Tibial artery (tissue), 4 donors: ENCODE results near the gene IMMP2L.

Source experiments
- DNase-seq, 2 donors: peaks; one replicate each; pipeline ENCODE4 v3.0.0-alpha.2; 2019
- H3K27ac ChIP-seq, 2 donors: fragments of 200-600 bp; sonication (generic) in 1 of 2; 1 replicate in 1 of 2; 2 replicates in 1 of 2; pipeline ENCODE4 v1.5.1; 2018 to 2019; ENCODE audit warnings: mild to moderate bottlenecking in 1 of 2
- H3K27me3 ChIP-seq, 2 donors: fragments of 200-600 bp; sonication (generic) in 1 of 2; one replicate each; pipeline versions ENCODE4 v1.5.1 to v1.6.0; 2016 to 2019
- H3K36me3 ChIP-seq, 3 donors: fragments of 200-600 bp; sonication (generic) in 2 of 3; one replicate each; pipeline ENCODE4 v1.5.1; 2016 to 2019; ENCODE audit warnings: mild to moderate bottlenecking in 2 of 3
- H3K4me1 ChIP-seq, 4 donors: fragments of 200-600 bp; sonication (generic) in 2 of 4; 1 replicate in 3 of 4; 2 replicates in 1 of 4; pipeline ENCODE4 v1.5.1; 2016 to 2019
- H3K4me3 ChIP-seq, 2 donors: fragments of 200-600 bp; sonication (generic) in 1 of 2; 1 replicate in 1 of 2; 2 replicates in 1 of 2; pipeline ENCODE4 v1.5.1; 2018 to 2019; ENCODE audit warnings: mild to moderate bottlenecking in 2 of 2
- H3K9me3 ChIP-seq, 3 donors: fragments of 200-600 bp; sonication (generic) in 1 of 3; one replicate each; pipeline ENCODE4 v1.5.1; 2016 to 2019
- CTCF ChIP-seq, 2 experiments: fragments of 200-600 bp in 1 of 2; fragments of 450-650 bp in 1 of 2; IDR thresholded peaks; one replicate each; pipeline ENCODE4 v1.5.1; 2017 to 2019; ENCODE audit warnings: antibody characterized with exemption in 2 of 2, mild to moderate bottlenecking in 1 of 2, moderate library complexity in 1 of 2
- intact Hi-C: fragments of 100-400 bp; cut with DNase I; formaldehyde crosslinking; loops from one replicate; pipeline ENCODE4 v1.15.0; 2023; ENCODE audit warnings: low total_unique reads

The IMMP2L gene

GRCh38 chr7:110772615-110773014 is 789.7 kb downstream of the IMMP2L start:
- no peak overlapping the region for H3K4me3 ChIP-seq
- no peaks in the 10 kb centered on the region for H3K4me1 ChIP-seq
- no peak for DNase-seq
- no peak overlapping the region for H3K27ac ChIP-seq
- H3K27me3 ChIP-seq = no peaks in the 10 kb centered on the region
- H3K36me3 ChIP-seq = no peaks in the 10 kb centered on the region
- intact Hi-C loops = no loop called here
- no peak for TF ChIP-seq CTCF (IDR thresholded peaks at IDR 0.05)
- H3K9me3 ChIP-seq = no peaks in the 10 kb centered on the region

GRCh38 chr7:110771717-110772116 is 790.6 kb downstream of the IMMP2L start:
- no peaks in the 10 kb centered on the region for H3K4me1 ChIP-seq
- H3K36me3 ChIP-seq = no peaks in the 10 kb centered on the region
- intact Hi-C loops = no loop called here
- no peak for TF ChIP-seq CTCF (IDR thresholded peaks at IDR 0.05)
- no peaks in the 10 kb centered on the region for H3K27me3 ChIP-seq
- no peaks in the 10 kb centered on the region for H3K9me3 ChIP-seq
- no peak for DNase-seq
- no peak overlapping the region for H3K27ac ChIP-seq
- H3K4me3 ChIP-seq = no peak overlapping the region

- Histone ChIP-seq H3K4me1 (no peaks in the 10 kb centered on the region), H3K9me3 (no peaks in the 10 kb centered on the region), H3K27ac (no peak overlapping the region), H3K4me3 (no peak overlapping the region), H3K36me3 (no peaks in the 10 kb centered on the region), H3K27me3 (no peaks in the 10 kb centered on the region)
- no peak for DNase-seq
- intact Hi-C loops = no loop called here
- no peak for TF ChIP-seq CTCF (IDR thresholded peaks at IDR 0.05)
These were observed 794.7 kb downstream of the IMMP2L start for GRCh38 chr7:110767550-110768110.

- H3K4me3 ChIP-seq = no peak overlapping the region
- no peaks in the 10 kb centered on the region for H3K4me1 ChIP-seq
- DNase-seq = no peak
- no peaks in the 10 kb centered on the region for H3K27me3 ChIP-seq
- intact Hi-C loops = no loop called here
- H3K27ac ChIP-seq = no peak overlapping the region
- H3K36me3 ChIP-seq = no peaks in the 10 kb centered on the region
- no peaks in the 10 kb centered on the region for H3K9me3 ChIP-seq
- TF ChIP-seq CTCF (IDR thresholded peaks at IDR 0.05) = no peak
These were observed 795.4 kb downstream of the IMMP2L start for GRCh38 chr7:110766864-110767263.

GRCh38 chr7:110764852-110765251 is 797.4 kb downstream of the IMMP2L start:
- Histone ChIP-seq H3K27me3 (no peaks in the 10 kb centered on the region), H3K4me1 (no peaks in the 10 kb centered on the region)
- TF ChIP-seq CTCF (IDR thresholded peaks at IDR 0.05) = no peak

More at GRCh38 chr7:110764852-110765251, 797.4 kb downstream of the IMMP2L start:
- H3K27ac ChIP-seq = no peak overlapping the region
- H3K9me3 ChIP-seq = no peaks in the 10 kb centered on the region
- intact Hi-C loops = no loop called here
- no peak overlapping the region for H3K4me3 ChIP-seq
- DNase-seq = no peak
- no peaks in the 10 kb centered on the region for H3K36me3 ChIP-seq
